ENCODE results near the gene UNC93A. TPM values are rescaled to one million over a fixed set of nuclear protein-coding genes. Genes with fewer than 3 reads are reported as not detected.

Gene UNC93A
- total RNA-seq, 2 experiments from 2014 or later = not detected

GRCh38 chr6:167244064-167244960, 46.8 kb upstream of the UNC93A start:
- no peaks in the 10 kb centered on the region for H3K9me2 ChIP-seq (ENCODE audit: insufficient read depth, low read length)
- CTCF ChIA-PET (ENCODE audit: unreplicated experiment) = no interaction called here
- no peaks in the 10 kb centered on the region for H3K79me2 ChIP-seq (ENCODE audit: insufficient read depth, low read depth, low read length)
- no peak for TF ChIP-seq EZH2phosphoT487 (IDR thresholded peaks at IDR 0.05; ENCODE audit: borderline replicate concordance, low read depth, low read length)
- no peak for TF ChIP-seq CTCF (conservative IDR thresholded peaks at IDR 0.05; ENCODE audit: low read length)
- no peaks in the 10 kb centered on the region for H3K4me1 ChIP-seq (ENCODE audit: insufficient read depth, low read length, poor library complexity, severe bottlenecking)
- H2AFZ ChIP-seq (ENCODE audit: low read length) = no peak overlapping the region
- no peak for DNase-seq (ENCODE audit: low spot score)
- no peak overlapping the region for H3K4me2 ChIP-seq (ENCODE audit: low read length)
- H3K4me3 ChIP-seq (ENCODE audit: low read depth, low read length, poor library complexity, severe bottlenecking) = no peak overlapping the region
- no TSS peak for BruUV-seq (replicated peaks)
- intact Hi-C loops (cut with micrococcal nuclease; ENCODE audit: unreplicated experiment) = no loop called here
- no peaks in the 10 kb centered on the region for H4K20me1 ChIP-seq (ENCODE audit: insufficient read depth, low read length)
- H3K9me3 ChIP-seq (ENCODE audit: low read length) = no peaks in the 10 kb centered on the region
- POLR2A ChIA-PET = interaction anchor here (0.5 kb wide), 1 partner anchor 1090 kb away, joined by 3 read pairs; no protein-coding TSS in a partner anchor
- no peak overlapping the region for H3K27ac ChIP-seq (ENCODE audit: low read depth, low read length, poor library complexity, severe bottlenecking)
- no peaks in the 10 kb centered on the region for H3K36me3 ChIP-seq (ENCODE audit: insufficient read depth, low read length)

GRCh38 chr6:167244991-167245390, 46.1 kb upstream of the UNC93A start:
- no peaks in the 10 kb centered on the region for H3K4me1 ChIP-seq (ENCODE audit: insufficient read depth, low read length, poor library complexity, severe bottlenecking)
- H3K9me2 ChIP-seq (ENCODE audit: insufficient read depth, low read length) = no peaks in the 10 kb centered on the region
- H3K27ac ChIP-seq (ENCODE audit: low read depth, low read length, poor library complexity, severe bottlenecking) = no peak overlapping the region
- intact Hi-C loops (cut with micrococcal nuclease; ENCODE audit: unreplicated experiment) = no loop called here
- BruUV-seq (replicated peaks) = no TSS peak
- H3K4me3 ChIP-seq (ENCODE audit: low read depth, low read length, poor library complexity, severe bottlenecking) = no peak overlapping the region
- H3K36me3 ChIP-seq (ENCODE audit: insufficient read depth, low read length) = no peaks in the 10 kb centered on the region
- CTCF ChIA-PET (ENCODE audit: unreplicated experiment) = no interaction called here
- no peak for DNase-seq (ENCODE audit: low spot score)
- no peaks in the 10 kb centered on the region for H3K9me3 ChIP-seq (ENCODE audit: low read length)
- no peaks in the 10 kb centered on the region for H4K20me1 ChIP-seq (ENCODE audit: insufficient read depth, low read length)
- no peak overlapping the region for H3K4me2 ChIP-seq (ENCODE audit: low read length)
- H2AFZ ChIP-seq (ENCODE audit: low read length) = no peak overlapping the region
- no peaks in the 10 kb centered on the region for H3K79me2 ChIP-seq (ENCODE audit: insufficient read depth, low read depth, low read length)
- TF ChIP-seq EZH2phosphoT487 (IDR thresholded peaks at IDR 0.05; ENCODE audit: borderline replicate concordance, low read depth, low read length) (no peak), CTCF (conservative IDR thresholded peaks at IDR 0.05; ENCODE audit: low read length) (no peak)
- POLR2A ChIA-PET = no interaction called here

GRCh38 chr6:167245591-167245990, 45.5 kb upstream of the UNC93A start:
- Histone ChIP-seq H3K9me3 (ENCODE audit: low read length) (no peaks in the 10 kb centered on the region), H2AFZ (ENCODE audit: low read length) (no peak overlapping the region), H3K79me2 (ENCODE audit: insufficient read depth, low read depth, low read length) (no peaks in the 10 kb centered on the region), H3K27ac (ENCODE audit: low read depth, low read length, poor library complexity, severe bottlenecking) (no peak overlapping the region), H3K4me1 (ENCODE audit: insufficient read depth, low read length, poor library complexity, severe bottlenecking) (no peaks in the 10 kb centered on the region), H4K20me1 (ENCODE audit: insufficient read depth, low read length) (no peaks in the 10 kb centered on the region), H3K36me3 (ENCODE audit: insufficient read depth, low read length) (no peaks in the 10 kb centered on the region), H3K4me2 (ENCODE audit: low read length) (no peak overlapping the region), H3K9me2 (ENCODE audit: insufficient read depth, low read length) (no peaks in the 10 kb centered on the region), H3K4me3 (ENCODE audit: low read depth, low read length, poor library complexity, severe bottlenecking) (no peak overlapping the region)
- ChIA-PET CTCF (ENCODE audit: unreplicated experiment) (no interaction called here), POLR2A (no interaction called here)
- intact Hi-C loops (cut with micrococcal nuclease; ENCODE audit: unreplicated experiment) = no loop called here
- TF ChIP-seq CTCF (conservative IDR thresholded peaks at IDR 0.05; ENCODE audit: low read length) (no peak), EZH2phosphoT487 (IDR thresholded peaks at IDR 0.05; ENCODE audit: borderline replicate concordance, low read depth, low read length) (no peak)
- no peak for DNase-seq (ENCODE audit: low spot score)
- no TSS peak for BruUV-seq (replicated peaks)
